ENCODE measurements around the gene ZNF281.

The ZNF281 gene

DNA sequence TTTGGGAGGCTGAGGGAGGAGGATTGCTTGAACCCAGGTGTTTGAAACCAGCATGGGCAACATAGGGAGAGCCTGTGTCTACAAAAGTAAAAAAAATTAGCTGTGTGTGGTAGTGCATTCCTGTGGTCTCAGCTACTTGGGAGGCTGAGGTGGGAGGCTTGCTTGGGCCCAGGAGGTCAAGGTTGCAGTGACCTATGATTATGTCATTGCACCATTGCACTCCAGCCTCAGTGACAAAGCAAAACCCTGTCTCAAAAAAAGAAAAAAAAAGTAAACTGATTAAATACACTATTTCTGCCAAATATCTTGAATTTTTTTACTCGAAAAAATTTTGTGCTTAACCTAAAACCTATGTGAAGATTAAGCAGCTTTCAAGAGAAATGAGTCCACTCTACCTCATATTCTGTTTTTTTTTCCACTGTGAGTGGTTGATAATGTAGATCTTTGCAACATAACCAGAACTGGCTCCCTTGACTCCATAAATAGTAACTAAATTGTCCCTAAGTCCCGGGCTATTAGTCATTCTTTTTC is 19.4 kb upstream of the ZNF281 start:
- H2BK5ac ChIP-seq (ENCODE audit: low read depth, low read length, poor library complexity), result no peak overlapping the region
- H3K4me2 ChIP-seq (ENCODE audit: low read length), result no peak overlapping the region
- H3K79me1 ChIP-seq (ENCODE audit: low read length), result no peaks in the 10 kb centered on the region
- H3K14ac ChIP-seq (ENCODE audit: low read length), result no peak overlapping the region
- H3K9ac ChIP-seq (ENCODE audit: low read length), result no peak overlapping the region
- H2BK120ac ChIP-seq (ENCODE audit: insufficient read depth, low read length, poor library complexity), result no peak overlapping the region
- no peak overlapping the region for H4K91ac ChIP-seq (ENCODE audit: low read depth, low read length)
- H2BK12ac ChIP-seq (ENCODE audit: low read length), result no peak overlapping the region
- H3K36me3 ChIP-seq (ENCODE audit: control insufficient read depth in 1 of 2, insufficient read depth in 2 of 2, low read length in 2 of 2), result no peaks in the 10 kb centered on the region
- H2AK5ac ChIP-seq (ENCODE audit: low read length), result no peak overlapping the region
- no peak for DNase-seq
- H3K4ac ChIP-seq (ENCODE audit: low read depth, low read length), result no peak overlapping the region
- H3K27me3 ChIP-seq (ENCODE audit: insufficient read depth, low read length), result no peaks in the 10 kb centered on the region
- no peak overlapping the region for H4K12ac ChIP-seq (ENCODE audit: low read depth, low read length)
- WGBS (ENCODE audit: extremely low coverage, insufficient coverage, insufficient read length), result no CpG with 5 or more reads among the region's 2 CpGs
- no peak overlapping the region for H4K8ac ChIP-seq (ENCODE audit: low read depth, low read length)
- H3K79me2 ChIP-seq (ENCODE audit: control insufficient read depth, insufficient read depth, low read length, poor library complexity), result no peaks in the 10 kb centered on the region
- no peak overlapping the region for H2AFZ ChIP-seq (ENCODE audit: insufficient read depth, low read length, poor library complexity)
- no peak overlapping the region for H3K18ac ChIP-seq (ENCODE audit: low read length)
- H3K23ac ChIP-seq (ENCODE audit: low read length), result no peak overlapping the region
- no peak overlapping the region for H3K27ac ChIP-seq (ENCODE audit: low read depth, low read length)
- no peak overlapping the region for H3K4me3 ChIP-seq (ENCODE audit: low read depth, low read length)
- peaks cover 2% of the 10 kb centered on the region in 2 experiments for H3K4me1 ChIP-seq (ENCODE audit: control insufficient read depth in 1 of 2, insufficient read depth in 2 of 2, low read length in 2 of 2)
- H3K9me3 ChIP-seq (ENCODE audit: insufficient read depth, low read depth, low read length), result no peaks in the 10 kb centered on the region

- H3K14ac ChIP-seq (ENCODE audit: low read length), result no peak overlapping the region
- H2BK5ac ChIP-seq (ENCODE audit: low read depth, low read length, poor library complexity), result no peak overlapping the region
Measured at GRCh38 chr1:200428482-200429205, 18.8 kb upstream of the ZNF281 start.

GRCh38 chr1:200427744-200428143 is 17.9 kb upstream of the ZNF281 start:
- Histone ChIP-seq H3K4ac (ENCODE audit: low read depth, low read length) (no peak overlapping the region), H4K8ac (ENCODE audit: low read depth, low read length) (no peak overlapping the region), H4K12ac (ENCODE audit: low read depth, low read length) (no peak overlapping the region), H3K18ac (ENCODE audit: low read length) (no peak overlapping the region), H2AFZ (ENCODE audit: insufficient read depth, low read length, poor library complexity) (no peak overlapping the region), H3K36me3 (ENCODE audit: control insufficient read depth in 1 of 2, insufficient read depth in 2 of 2, low read length in 2 of 2) (no peaks in the 10 kb centered on the region), H3K27ac (ENCODE audit: low read depth, low read length) (no peak overlapping the region), H3K9me3 (ENCODE audit: insufficient read depth, low read depth, low read length) (no peaks in the 10 kb centered on the region), H2AK5ac (ENCODE audit: low read length) (no peak overlapping the region), H3K4me2 (ENCODE audit: low read length) (no peak overlapping the region), H2BK12ac (ENCODE audit: low read length) (no peak overlapping the region), H3K4me3 (ENCODE audit: low read depth, low read length) (no peak overlapping the region), H3K14ac (ENCODE audit: low read length) (no peak overlapping the region), H3K79me1 (ENCODE audit: low read length) (no peaks in the 10 kb centered on the region), H3K23ac (ENCODE audit: low read length) (no peak overlapping the region), H3K9ac (ENCODE audit: low read length) (no peak overlapping the region), H2BK5ac (ENCODE audit: low read depth, low read length, poor library complexity) (no peak overlapping the region), H2BK120ac (ENCODE audit: insufficient read depth, low read length, poor library complexity) (no peak overlapping the region), H3K27me3 (ENCODE audit: insufficient read depth, low read length) (no peaks in the 10 kb centered on the region), H3K79me2 (ENCODE audit: control insufficient read depth, insufficient read depth, low read length, poor library complexity) (no peaks in the 10 kb centered on the region), H4K91ac (ENCODE audit: low read depth, low read length) (no peak overlapping the region), H3K4me1 (ENCODE audit: control insufficient read depth in 1 of 2, insufficient read depth in 2 of 2, low read length in 2 of 2) (peaks cover 2% of the 10 kb centered on the region in 2 experiments)
- WGBS (ENCODE audit: extremely low coverage, insufficient coverage, insufficient read length), result no CpG with 5 or more reads among the region's 5 CpGs
- DNase-seq, result no peak

More at GRCh38 chr1:200428482-200429205, 18.8 kb upstream of the ZNF281 start:
- H2AFZ ChIP-seq (ENCODE audit: insufficient read depth, low read length, poor library complexity), result no peak overlapping the region
- H3K4me1 ChIP-seq (ENCODE audit: control insufficient read depth in 1 of 2, insufficient read depth in 2 of 2, low read length in 2 of 2), result peaks cover 2% of the 10 kb centered on the region in 2 experiments
- no peak overlapping the region for H3K4ac ChIP-seq (ENCODE audit: low read depth, low read length)
- H4K12ac ChIP-seq (ENCODE audit: low read depth, low read length), result no peak overlapping the region
- H3K9me3 ChIP-seq (ENCODE audit: insufficient read depth, low read depth, low read length), result no peaks in the 10 kb centered on the region
- H3K79me2 ChIP-seq (ENCODE audit: control insufficient read depth, insufficient read depth, low read length, poor library complexity), result no peaks in the 10 kb centered on the region
- no peak overlapping the region for H2AK5ac ChIP-seq (ENCODE audit: low read length)
- H3K23ac ChIP-seq (ENCODE audit: low read length), result no peak overlapping the region
- no peak for DNase-seq
- no peak overlapping the region for H3K18ac ChIP-seq (ENCODE audit: low read length)
- no peaks in the 10 kb centered on the region for H3K27me3 ChIP-seq (ENCODE audit: insufficient read depth, low read length)
- no peak overlapping the region for H3K4me3 ChIP-seq (ENCODE audit: low read depth, low read length)
- H3K4me2 ChIP-seq (ENCODE audit: low read length), result no peak overlapping the region
- H4K8ac ChIP-seq (ENCODE audit: low read depth, low read length), result no peak overlapping the region
- H3K27ac ChIP-seq (ENCODE audit: low read depth, low read length), result no peak overlapping the region
- no peak overlapping the region for H4K91ac ChIP-seq (ENCODE audit: low read depth, low read length)
- WGBS (ENCODE audit: extremely low coverage, insufficient coverage, insufficient read length), result no CpG with 5 or more reads among the region's 4 CpGs
- no peaks in the 10 kb centered on the region for H3K36me3 ChIP-seq (ENCODE audit: control insufficient read depth in 1 of 2, insufficient read depth in 2 of 2, low read length in 2 of 2)
- H2BK120ac ChIP-seq (ENCODE audit: insufficient read depth, low read length, poor library complexity), result no peak overlapping the region
- no peak overlapping the region for H2BK12ac ChIP-seq (ENCODE audit: low read length)
- no peak overlapping the region for H3K9ac ChIP-seq (ENCODE audit: low read length)
- no peaks in the 10 kb centered on the region for H3K79me1 ChIP-seq (ENCODE audit: low read length)

GRCh38 chr1:200426196-200426595 is 16.4 kb upstream of the ZNF281 start:
- H3K9me3 ChIP-seq (ENCODE audit: insufficient read depth, low read depth, low read length), result no peaks in the 10 kb centered on the region

More at GRCh38 chr1:200426196-200426595, 16.4 kb upstream of the ZNF281 start:
- peaks cover 0 to 2% of the 10 kb centered on the region in 2 experiments for H3K4me1 ChIP-seq (ENCODE audit: control insufficient read depth in 1 of 2, insufficient read depth in 2 of 2, low read length in 2 of 2)
- no peak overlapping the region for H3K14ac ChIP-seq (ENCODE audit: low read length)
- no peak overlapping the region for H3K4ac ChIP-seq (ENCODE audit: low read depth, low read length)
- H2BK5ac ChIP-seq (ENCODE audit: low read depth, low read length, poor library complexity), result no peak overlapping the region
- H4K8ac ChIP-seq (ENCODE audit: low read depth, low read length), result no peak overlapping the region
- H4K91ac ChIP-seq (ENCODE audit: low read depth, low read length), result no peak overlapping the region
- H3K18ac ChIP-seq (ENCODE audit: low read length), result no peak overlapping the region
- H2BK120ac ChIP-seq (ENCODE audit: insufficient read depth, low read length, poor library complexity), result no peak overlapping the region
- no peak overlapping the region for H2AFZ ChIP-seq (ENCODE audit: insufficient read depth, low read length, poor library complexity)
- no peak overlapping the region for H2BK12ac ChIP-seq (ENCODE audit: low read length)
- no peaks in the 10 kb centered on the region for H3K36me3 ChIP-seq (ENCODE audit: control insufficient read depth in 1 of 2, insufficient read depth in 2 of 2, low read length in 2 of 2)
- no peak overlapping the region for H3K23ac ChIP-seq (ENCODE audit: low read length)
- DNase-seq, result no peak
- H3K27ac ChIP-seq (ENCODE audit: low read depth, low read length), result no peak overlapping the region
- WGBS (ENCODE audit: extremely low coverage, insufficient coverage, insufficient read length), result no CpG with 5 or more reads among the region's 2 CpGs
- no peak overlapping the region for H3K4me3 ChIP-seq (ENCODE audit: low read depth, low read length)
- H3K79me2 ChIP-seq (ENCODE audit: control insufficient read depth, insufficient read depth, low read length, poor library complexity), result no peaks in the 10 kb centered on the region
- no peak overlapping the region for H4K12ac ChIP-seq (ENCODE audit: low read depth, low read length)
- H3K9ac ChIP-seq (ENCODE audit: low read length), result no peak overlapping the region
- no peaks in the 10 kb centered on the region for H3K27me3 ChIP-seq (ENCODE audit: insufficient read depth, low read length)
- no peak overlapping the region for H3K4me2 ChIP-seq (ENCODE audit: low read length)
- H2AK5ac ChIP-seq (ENCODE audit: low read length), result no peak overlapping the region
- H3K79me1 ChIP-seq (ENCODE audit: low read length), result no peaks in the 10 kb centered on the region

Measured in trophoblast cell (in vitro differentiated cells and primary cell).